ENCODE data around the gene SYT11.

Gene SYT11

DNA sequence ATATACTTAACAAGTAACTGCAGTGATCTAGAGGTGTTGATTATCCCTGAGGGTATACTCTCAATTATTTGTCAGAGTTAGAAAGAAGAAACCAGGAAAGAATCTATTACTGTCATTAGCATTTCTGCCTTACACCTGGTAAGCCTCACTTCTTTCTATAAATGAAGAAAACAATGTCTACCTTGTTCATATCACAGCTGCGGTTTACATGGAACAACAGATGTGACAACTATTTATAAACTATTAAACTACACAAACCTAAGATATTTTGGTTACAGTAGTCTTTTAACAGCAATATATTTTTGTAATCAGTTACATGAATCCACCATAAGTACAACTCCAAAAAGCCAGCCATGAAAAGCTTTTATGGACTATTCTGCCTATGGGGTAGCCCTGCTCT lies 43.0 kb upstream of the SYT11 start:
- Histone ChIP-seq H3K9ac (ENCODE audit: low read depth, low read length) (no peak overlapping the region), H3K4me1 (ENCODE audit: insufficient read depth, low read length) (no peaks in the 10 kb centered on the region), H3K27ac (ENCODE audit: low read length) (no peak overlapping the region), H3K4me2 (ENCODE audit: insufficient read depth, low read length) (no peak overlapping the region), H3K4me3 (ENCODE audit: low read depth in 1 of 2, low read length in 2 of 2) (no peak overlapping the region), H3K9me3 (ENCODE audit: insufficient read depth, low read length, severe bottlenecking) (no peaks in the 10 kb centered on the region), H4K20me1 (ENCODE audit: insufficient read depth, low read length) (no peaks in the 10 kb centered on the region), H3K36me3 (ENCODE audit: insufficient read depth, low read length) (peaks cover 83% of the 10 kb centered on the region), H3K79me2 (ENCODE audit: insufficient read depth, low read length) (no peaks in the 10 kb centered on the region), H2AFZ (ENCODE audit: low read depth, low read length) (no peak overlapping the region), H3K27me3 (ENCODE audit: insufficient read depth, low read length, poor library complexity) (no peaks in the 10 kb centered on the region)
- TF ChIP-seq, protein P1, sequence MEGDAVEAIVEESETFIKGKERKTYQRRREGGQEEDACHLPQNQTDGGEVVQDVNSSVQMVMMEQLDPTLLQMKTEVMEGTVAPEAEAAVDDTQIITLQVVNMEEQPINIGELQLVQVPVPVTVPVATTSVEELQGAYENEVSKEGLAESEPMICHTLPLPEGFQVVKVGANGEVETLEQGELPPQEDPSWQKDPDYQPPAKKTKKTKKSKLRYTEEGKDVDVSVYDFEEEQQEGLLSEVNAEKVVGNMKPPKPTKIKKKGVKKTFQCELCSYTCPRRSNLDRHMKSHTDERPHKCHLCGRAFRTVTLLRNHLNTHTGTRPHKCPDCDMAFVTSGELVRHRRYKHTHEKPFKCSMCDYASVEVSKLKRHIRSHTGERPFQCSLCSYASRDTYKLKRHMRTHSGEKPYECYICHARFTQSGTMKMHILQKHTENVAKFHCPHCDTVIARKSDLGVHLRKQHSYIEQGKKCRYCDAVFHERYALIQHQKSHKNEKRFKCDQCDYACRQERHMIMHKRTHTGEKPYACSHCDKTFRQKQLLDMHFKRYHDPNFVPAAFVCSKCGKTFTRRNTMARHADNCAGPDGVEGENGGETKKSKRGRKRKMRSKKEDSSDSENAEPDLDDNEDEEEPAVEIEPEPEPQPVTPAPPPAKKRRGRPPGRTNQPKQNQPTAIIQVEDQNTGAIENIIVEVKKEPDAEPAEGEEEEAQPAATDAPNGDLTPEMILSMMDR (IDR thresholded peaks at IDR 0.05; ENCODE audit: borderline replicate concordance, extremely low read depth, low read length, poor library complexity, severe bottlenecking): no peak
- no peak for TF ChIP-seq EZH2 (IDR thresholded peaks at IDR 0.05; ENCODE audit: borderline replicate concordance, low read depth, low read length, severe bottlenecking)
- ATAC-seq (ENCODE audit: insufficient read depth, low read depth) (no peak), DNase-seq (no peak)

DNA sequence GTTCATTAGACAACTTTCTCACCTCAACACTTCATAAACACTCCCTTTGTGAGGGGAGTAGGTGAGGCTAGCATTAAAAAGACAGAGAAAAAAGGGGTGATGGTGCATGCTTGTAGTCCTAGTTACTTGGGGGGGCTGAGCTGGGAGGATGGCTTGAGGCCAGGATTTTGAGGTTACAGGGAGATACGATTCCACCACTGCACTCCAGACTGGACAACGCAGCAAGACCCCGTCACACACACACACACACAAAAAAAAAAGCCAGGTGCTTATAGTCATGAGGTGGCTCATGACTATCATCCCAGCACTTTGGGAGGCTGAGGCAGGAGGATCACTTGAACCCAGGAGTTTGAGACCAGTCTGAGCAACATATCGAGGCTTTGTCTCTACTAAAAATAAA lies 31.9 kb upstream of the SYT11 start:
- H3K9ac ChIP-seq (ENCODE audit: low read depth, low read length): no peak overlapping the region
- DNase-seq (no peak), ATAC-seq (ENCODE audit: insufficient read depth, low read depth) (no peak)
- peaks cover 29% of the 10 kb centered on the region for H3K79me2 ChIP-seq (ENCODE audit: insufficient read depth, low read length)
- no peak overlapping the region for H3K27ac ChIP-seq (ENCODE audit: low read length)
- H4K20me1 ChIP-seq (ENCODE audit: insufficient read depth, low read length): no peaks in the 10 kb centered on the region
- H3K4me2 ChIP-seq (ENCODE audit: insufficient read depth, low read length): no peak overlapping the region
- TF ChIP-seq, protein P1 (IDR thresholded peaks at IDR 0.05; ENCODE audit: borderline replicate concordance, extremely low read depth, low read length, poor library complexity, severe bottlenecking): no peak
- TF ChIP-seq EZH2 (IDR thresholded peaks at IDR 0.05; ENCODE audit: borderline replicate concordance, low read depth, low read length, severe bottlenecking): no peak
- H2AFZ ChIP-seq (ENCODE audit: low read depth, low read length): no peak overlapping the region
- no peaks in the 10 kb centered on the region for H3K4me1 ChIP-seq (ENCODE audit: insufficient read depth, low read length)
- no peak overlapping the region for H3K4me3 ChIP-seq (ENCODE audit: low read depth in 1 of 2, low read length in 2 of 2)
- H3K27me3 ChIP-seq (ENCODE audit: insufficient read depth, low read length, poor library complexity): no peaks in the 10 kb centered on the region
- no peaks in the 10 kb centered on the region for H3K9me3 ChIP-seq (ENCODE audit: insufficient read depth, low read length, severe bottlenecking)
- H3K36me3 ChIP-seq (ENCODE audit: insufficient read depth, low read length): peaks cover 48% of the 10 kb centered on the region

DNA sequence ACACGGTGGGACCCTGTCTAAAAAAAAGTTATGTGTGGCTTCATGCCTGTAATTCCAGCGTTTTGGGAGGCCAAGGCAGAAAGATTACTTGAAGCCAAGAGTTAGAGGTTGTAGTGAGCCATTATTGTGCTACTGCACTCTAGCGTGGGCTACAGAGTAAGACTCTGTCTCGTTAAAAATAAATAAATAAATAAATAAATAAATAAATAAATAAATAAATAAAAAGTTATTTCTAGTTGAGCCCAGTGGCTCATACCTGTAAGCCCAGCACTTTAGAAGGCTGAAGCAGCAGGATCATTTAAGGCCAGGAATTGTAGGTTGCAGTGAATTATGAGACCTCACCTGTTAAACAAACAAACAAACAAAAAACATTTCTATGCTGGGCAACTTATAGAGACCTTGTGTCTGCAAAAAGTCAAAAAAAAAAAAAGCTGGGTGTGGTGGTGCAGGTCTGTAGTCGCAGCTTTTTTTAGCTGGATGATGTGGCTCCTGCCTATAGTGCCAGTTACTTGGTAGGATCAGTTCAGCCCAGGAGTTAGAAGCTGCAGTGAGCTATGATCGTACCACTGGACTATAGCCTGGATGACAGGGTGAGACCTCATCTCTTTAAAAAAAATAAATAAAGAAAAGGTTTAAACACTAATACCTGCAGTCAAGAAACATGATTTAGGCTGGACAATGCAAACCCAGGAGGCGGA lies 27.9 kb upstream of the SYT11 start:
- Histone ChIP-seq H3K4me3 (ENCODE audit: low read depth in 1 of 2, low read length in 2 of 2) (no peak overlapping the region), H3K79me2 (ENCODE audit: insufficient read depth, low read length) (peaks cover 53% of the 10 kb centered on the region), H2AFZ (ENCODE audit: low read depth, low read length) (no peak overlapping the region), H3K27ac (ENCODE audit: low read length) (no peak overlapping the region), H3K36me3 (ENCODE audit: insufficient read depth, low read length) (peaks cover 24% of the 10 kb centered on the region; the same call in 1 of the 2 replicates), H3K4me2 (ENCODE audit: insufficient read depth, low read length) (no peak overlapping the region), H3K27me3 (ENCODE audit: insufficient read depth, low read length, poor library complexity) (no peaks in the 10 kb centered on the region), H3K4me1 (ENCODE audit: insufficient read depth, low read length) (no peaks in the 10 kb centered on the region), H3K9me3 (ENCODE audit: insufficient read depth, low read length, severe bottlenecking) (no peaks in the 10 kb centered on the region), H4K20me1 (ENCODE audit: insufficient read depth, low read length) (no peaks in the 10 kb centered on the region; the same call in 1 of the 2 replicates), H3K9ac (ENCODE audit: low read depth, low read length) (no peak overlapping the region)
- DNase-seq: no peak
- no peak for TF ChIP-seq EZH2 (IDR thresholded peaks at IDR 0.05; ENCODE audit: borderline replicate concordance, low read depth, low read length, severe bottlenecking)
- TF ChIP-seq, protein P1 (IDR thresholded peaks at IDR 0.05; ENCODE audit: borderline replicate concordance, extremely low read depth, low read length, poor library complexity, severe bottlenecking): no peak
- ATAC-seq (ENCODE audit: insufficient read depth, low read depth): no peak

Data from DND-41 (cell line).